ENCODE data around the gene TRAF2.

Gene TRAF2

GRCh38 chr9:136927343-136928271 is 41.3 kb downstream of the TRAF2 start:
- no peak for DNase-seq (ENCODE audit: low read depth in 1 of 2, low spot score in 1 of 2)
- H3K27me3 ChIP-seq (ENCODE audit: insufficient read depth, poor library complexity, severe bottlenecking), result no peaks in the 10 kb centered on the region
- no peak overlapping the region for H3K27ac ChIP-seq (replicated peaks)
- no peak overlapping the region for H3K4me3 ChIP-seq (replicated peaks; ENCODE audit: insufficient read depth, low read length)
- TF ChIP-seq POLR2AphosphoS5 (IDR thresholded peaks at IDR 0.05; ENCODE audit: low read depth), result no peak
- TF ChIP-seq, protein P1, sequence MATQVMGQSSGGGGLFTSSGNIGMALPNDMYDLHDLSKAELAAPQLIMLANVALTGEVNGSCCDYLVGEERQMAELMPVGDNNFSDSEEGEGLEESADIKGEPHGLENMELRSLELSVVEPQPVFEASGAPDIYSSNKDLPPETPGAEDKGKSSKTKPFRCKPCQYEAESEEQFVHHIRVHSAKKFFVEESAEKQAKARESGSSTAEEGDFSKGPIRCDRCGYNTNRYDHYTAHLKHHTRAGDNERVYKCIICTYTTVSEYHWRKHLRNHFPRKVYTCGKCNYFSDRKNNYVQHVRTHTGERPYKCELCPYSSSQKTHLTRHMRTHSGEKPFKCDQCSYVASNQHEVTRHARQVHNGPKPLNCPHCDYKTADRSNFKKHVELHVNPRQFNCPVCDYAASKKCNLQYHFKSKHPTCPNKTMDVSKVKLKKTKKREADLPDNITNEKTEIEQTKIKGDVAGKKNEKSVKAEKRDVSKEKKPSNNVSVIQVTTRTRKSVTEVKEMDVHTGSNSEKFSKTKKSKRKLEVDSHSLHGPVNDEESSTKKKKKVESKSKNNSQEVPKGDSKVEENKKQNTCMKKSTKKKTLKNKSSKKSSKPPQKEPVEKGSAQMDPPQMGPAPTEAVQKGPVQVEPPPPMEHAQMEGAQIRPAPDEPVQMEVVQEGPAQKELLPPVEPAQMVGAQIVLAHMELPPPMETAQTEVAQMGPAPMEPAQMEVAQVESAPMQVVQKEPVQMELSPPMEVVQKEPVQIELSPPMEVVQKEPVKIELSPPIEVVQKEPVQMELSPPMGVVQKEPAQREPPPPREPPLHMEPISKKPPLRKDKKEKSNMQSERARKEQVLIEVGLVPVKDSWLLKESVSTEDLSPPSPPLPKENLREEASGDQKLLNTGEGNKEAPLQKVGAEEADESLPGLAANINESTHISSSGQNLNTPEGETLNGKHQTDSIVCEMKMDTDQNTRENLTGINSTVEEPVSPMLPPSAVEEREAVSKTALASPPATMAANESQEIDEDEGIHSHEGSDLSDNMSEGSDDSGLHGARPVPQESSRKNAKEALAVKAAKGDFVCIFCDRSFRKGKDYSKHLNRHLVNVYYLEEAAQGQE (IDR thresholded peaks at IDR 0.05; ENCODE audit: insufficient replicate concordance, low read depth), result no peak
- TF ChIP-seq SPI1 (IDR thresholded peaks at IDR 0.05; ENCODE audit: borderline replicate concordance, low read depth), result no peak
- no peak for TF ChIP-seq CTCF (IDR thresholded peaks at IDR 0.05; ENCODE audit: insufficient read depth, low read length)
- TF ChIP-seq GABPA (IDR thresholded peaks at IDR 0.05; ENCODE audit: low read depth), result no peak

- Histone ChIP-seq H3K27me3 (ENCODE audit: insufficient read depth, poor library complexity, severe bottlenecking) (no peaks in the 10 kb centered on the region), H3K4me3 (replicated peaks; ENCODE audit: insufficient read depth, low read length) (no peak overlapping the region), H3K27ac (replicated peaks) (no peak overlapping the region)
- TF ChIP-seq SPI1 (IDR thresholded peaks at IDR 0.05; ENCODE audit: borderline replicate concordance, low read depth), result peak; percentile 26; the same call in 1 of the 2 replicates
- TF ChIP-seq, protein P1 (IDR thresholded peaks at IDR 0.05; ENCODE audit: insufficient replicate concordance, low read depth), result no peak
- TF ChIP-seq CTCF (IDR thresholded peaks at IDR 0.05; ENCODE audit: insufficient read depth, low read length), result no peak
- TF ChIP-seq GABPA (IDR thresholded peaks at IDR 0.05; ENCODE audit: low read depth), result no peak
- no peak; the same call in 1 of the 2 replicates for TF ChIP-seq POLR2AphosphoS5 (IDR thresholded peaks at IDR 0.05; ENCODE audit: low read depth)
- peak in 1 of 2 experiments; percentile 45 for DNase-seq (ENCODE audit: low read depth in 1 of 2, low spot score in 1 of 2)
Observed at GRCh38 chr9:136928591-136928990, 42.3 kb downstream of the TRAF2 start.

- H3K27ac ChIP-seq (replicated peaks), result no peak overlapping the region
- DNase-seq (ENCODE audit: low read depth in 1 of 2, low spot score in 1 of 2), result no peak
- TF ChIP-seq, protein P1 (IDR thresholded peaks at IDR 0.05; ENCODE audit: insufficient replicate concordance, low read depth), result no peak
- TF ChIP-seq CTCF (IDR thresholded peaks at IDR 0.05; ENCODE audit: insufficient read depth, low read length) (no peak), SPI1 (IDR thresholded peaks at IDR 0.05; ENCODE audit: borderline replicate concordance, low read depth) (no peak), POLR2AphosphoS5 (IDR thresholded peaks at IDR 0.05; ENCODE audit: low read depth) (no peak), GABPA (IDR thresholded peaks at IDR 0.05; ENCODE audit: low read depth) (no peak)
- no peak overlapping the region for H3K4me3 ChIP-seq (replicated peaks; ENCODE audit: insufficient read depth, low read length)
- H3K27me3 ChIP-seq (ENCODE audit: insufficient read depth, poor library complexity, severe bottlenecking), result no peaks in the 10 kb centered on the region
Observed at GRCh38 chr9:136930014-136930413, 43.7 kb downstream of the TRAF2 start.
